Caki2 (cell line): Measurements from ENCODE around the gene TBX20. TPM values are rescaled to one million over a fixed set of nuclear protein-coding genes. Genes with fewer than 3 reads are reported as not detected.
"Not testable (repeated sequence)": the region's sequence is repeated elsewhere in the genome, so short reads cannot be mapped to it uniquely, and the experiment has no call there.

Experiments
- DNase-seq: peaks from one replicate; pipeline ENCODE4 v3.0.0-alpha.2; 2015; ENCODE audit warnings: low read depth
- in situ Hi-C: cut with HindIII; loops from 2 replicates; pipeline ENCODE4 v1.10.0; 2016; ENCODE audit warnings: low sequenced_read_pairs, low pct_unique_long_range_greater_than_20kb, mixed read lengths
- total RNA-seq: library from RNA; depleted of rRNA; stranded (reverse); fragments of >200 nt; shearing (Covaris generic); gene quantifications from 2 replicates; pipeline ENCODE4 v1.2.3, GENCODE V29; 2014; ENCODE audit warnings: low replicate concordance

TBX20 gene
- total RNA-seq, 1 experiment from 2014 or later = not detected

- in situ Hi-C loops = not testable (repeated sequence)
Observed at GRCh38 chr7:35238456-35238855, 15.4 kb downstream of the TBX20 start.

DNA sequence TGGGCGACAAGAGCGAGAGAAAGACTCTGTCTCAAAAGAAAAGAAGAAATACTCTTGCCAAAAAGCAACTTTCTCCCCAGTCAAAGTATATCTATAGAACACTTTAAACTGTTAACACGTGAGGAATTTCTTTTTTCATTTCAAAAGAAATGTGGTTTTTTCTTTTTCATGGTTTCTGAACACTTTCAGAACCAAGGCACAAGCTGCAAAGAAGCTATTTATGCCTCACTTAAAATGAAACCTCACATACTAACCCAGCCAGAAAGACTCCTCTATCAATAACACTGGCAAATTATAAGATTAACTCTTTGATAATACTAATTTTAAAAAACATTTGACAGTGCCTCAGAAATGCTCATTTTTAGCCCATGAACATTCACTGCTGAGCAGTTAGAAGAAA lies 20.9 kb downstream of the TBX20 start:
- no peak for DNase-seq

More at GRCh38 chr7:35238456-35238855, 15.4 kb downstream of the TBX20 start:
- not testable (repeated sequence) for DNase-seq

DNA sequence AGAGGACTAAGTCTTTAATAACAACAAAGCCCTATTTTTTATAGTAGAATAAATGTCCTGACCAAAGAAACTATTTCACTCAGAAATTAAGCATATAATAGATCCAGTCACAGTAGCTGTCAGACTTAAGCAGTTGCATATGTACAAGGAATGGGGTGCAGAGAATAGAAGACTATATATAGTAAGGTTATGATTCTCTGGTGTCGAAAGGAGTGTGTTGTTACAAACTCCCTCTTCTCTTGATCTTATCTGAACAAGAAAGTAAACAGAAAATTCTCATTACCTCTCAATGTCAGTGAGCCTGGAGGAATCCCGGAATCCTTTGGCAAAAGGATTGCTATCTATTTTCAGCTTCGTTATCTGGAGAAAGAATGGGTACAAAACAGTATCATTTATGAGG lies 22.7 kb downstream of the TBX20 start:
- DNase-seq, in situ Hi-C loops: not testable (repeated sequence)

More for the DNA sequence above, 20.9 kb downstream of the TBX20 start:
- in situ Hi-C loops = no loop called here

- DNase-seq, in situ Hi-C loops: not testable (repeated sequence)
Observed at GRCh38 chr7:35229116-35229780, 24.7 kb downstream of the TBX20 start.

GRCh38 chr7:35228496-35229051 lies 25.3 kb downstream of the TBX20 start:
- in situ Hi-C loops, DNase-seq: not testable (repeated sequence)

GRCh38 chr7:35227438-35227837 lies 26.5 kb downstream of the TBX20 start:
- in situ Hi-C loops, DNase-seq: not testable (repeated sequence)

DNA sequence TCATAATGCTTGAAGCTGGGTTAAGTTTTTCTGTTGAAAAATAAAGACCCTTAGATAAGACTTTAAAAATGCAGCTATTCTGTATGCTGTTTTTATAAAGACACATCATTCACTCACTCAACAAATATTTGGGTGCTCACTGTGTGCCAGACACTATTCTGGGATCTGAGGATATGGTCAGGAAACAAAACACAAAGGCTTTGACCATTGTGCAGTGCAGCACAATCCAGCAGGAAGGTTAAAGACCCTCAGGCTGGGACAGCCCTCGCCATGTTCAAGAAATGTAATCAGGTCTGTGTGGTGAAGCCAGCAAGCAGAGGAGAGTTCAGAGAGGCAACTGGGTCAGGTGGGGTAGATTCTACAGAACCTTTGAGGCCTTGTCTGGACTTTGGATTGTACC lies 31.5 kb downstream of the TBX20 start:
- in situ Hi-C loops, DNase-seq: not testable (repeated sequence)

DNA sequence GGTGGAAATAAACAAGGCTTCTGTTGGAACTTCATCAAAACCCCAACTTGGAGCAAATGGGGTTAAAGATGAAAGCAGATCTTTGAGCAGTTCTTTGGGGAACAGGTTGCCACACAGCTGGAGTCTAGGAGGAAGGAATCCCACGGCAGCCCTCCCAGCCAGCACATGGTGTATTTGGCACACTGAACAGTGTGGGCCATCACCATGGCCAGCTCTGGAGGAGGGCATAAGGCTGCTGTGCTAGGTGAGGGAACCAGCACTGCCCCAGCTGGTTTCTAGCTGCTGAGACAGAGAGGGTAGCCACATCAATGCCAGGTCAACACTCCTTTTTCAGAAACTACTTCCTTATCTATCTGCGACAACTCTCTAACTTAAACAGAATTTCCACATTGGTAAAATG lies 33.7 kb downstream of the TBX20 start:
- in situ Hi-C loops, DNase-seq: not testable (repeated sequence)

DNA sequence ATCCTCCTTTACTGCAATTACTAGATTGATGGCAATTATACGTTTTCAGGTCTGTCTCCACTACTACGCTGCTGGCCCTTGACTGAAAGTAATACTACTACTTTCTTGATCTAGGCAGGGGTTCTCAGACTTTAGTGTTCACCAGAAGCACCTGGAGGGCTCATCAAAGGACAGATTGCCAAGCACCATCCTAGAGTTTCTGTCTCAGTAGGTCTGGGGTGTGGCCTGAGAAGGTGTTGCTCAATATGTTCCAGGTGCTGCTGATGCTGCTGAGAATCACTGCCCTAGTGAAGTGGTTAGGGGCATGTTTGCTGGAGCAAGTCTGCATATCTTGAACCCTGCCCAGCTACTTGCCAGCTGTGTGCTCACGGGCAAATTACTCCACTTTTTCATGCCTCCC lies 37.9 kb downstream of the TBX20 start:
- in situ Hi-C loops, DNase-seq: not testable (repeated sequence)

DNA sequence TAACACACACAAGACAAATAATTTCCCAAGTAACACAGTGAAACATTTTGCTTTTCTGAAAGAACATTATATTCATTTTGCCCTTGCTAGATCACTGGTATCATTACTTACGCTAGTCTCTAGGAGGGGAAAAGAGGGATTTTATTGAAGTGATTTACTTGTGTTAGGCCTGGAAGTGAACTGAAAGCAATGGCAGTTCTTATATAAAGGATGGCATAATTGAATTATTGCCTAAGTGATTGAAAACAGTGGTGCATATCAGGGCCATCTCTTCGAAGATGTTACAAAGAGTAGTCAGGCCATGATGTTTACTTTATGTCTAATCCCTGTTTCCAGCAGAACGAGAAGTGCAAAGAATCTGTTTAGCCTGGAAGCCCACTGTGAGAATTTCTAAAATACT lies 38.8 kb downstream of the TBX20 start:
- in situ Hi-C loops, DNase-seq: not testable (repeated sequence)

DNA sequence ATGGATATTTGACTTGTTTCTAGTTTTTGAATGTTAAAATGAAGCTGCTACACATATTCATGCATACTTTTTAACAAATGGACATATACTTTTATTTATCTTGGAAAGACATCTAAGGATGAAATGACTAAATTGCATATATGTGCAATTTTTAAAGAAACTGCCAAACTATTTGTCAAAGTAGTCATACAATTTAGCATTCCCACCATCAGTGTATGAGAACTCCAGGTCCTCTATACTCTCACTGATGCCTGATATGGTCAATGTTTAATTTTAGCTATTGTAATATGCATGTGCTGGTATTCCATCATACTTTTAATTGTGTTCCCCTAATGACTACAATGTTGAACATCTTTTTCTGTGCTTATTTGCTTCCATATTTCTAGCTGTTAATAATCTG lies 47.0 kb downstream of the TBX20 start:
- DNase-seq, in situ Hi-C loops: not testable (repeated sequence)

- in situ Hi-C loops = not testable (repeated sequence)
Observed at GRCh38 chr7:35204850-35205249, 49.0 kb downstream of the TBX20 start.

DNA sequence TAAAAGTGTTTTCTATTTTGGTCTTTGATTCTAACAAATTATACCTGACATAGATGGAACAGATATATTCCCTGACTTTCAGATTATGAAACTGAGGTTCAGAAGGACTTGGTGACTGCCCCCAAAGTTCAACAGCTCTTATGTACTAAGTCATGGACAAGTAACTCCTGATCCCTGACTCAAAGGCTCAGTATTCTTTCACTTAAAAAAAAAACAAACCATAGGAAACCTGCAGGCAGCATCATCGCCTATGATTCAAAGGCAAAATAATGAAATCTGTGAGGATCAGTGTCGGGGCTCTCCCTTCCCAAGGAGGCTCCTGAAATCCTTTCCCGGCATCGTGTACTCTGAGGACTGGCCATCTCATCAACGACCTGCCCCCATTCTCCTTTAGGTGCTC lies 49.9 kb downstream of the TBX20 start:
- peak; percentile 75 for DNase-seq
- in situ Hi-C loops = not testable (repeated sequence)

More at GRCh38 chr7:35204850-35205249, 49.0 kb downstream of the TBX20 start:
- DNase-seq = not testable (repeated sequence)

GRCh38 chr7:35202353-35202752 lies 51.5 kb downstream of the TBX20 start:
- in situ Hi-C loops = not testable (repeated sequence)

DNA sequence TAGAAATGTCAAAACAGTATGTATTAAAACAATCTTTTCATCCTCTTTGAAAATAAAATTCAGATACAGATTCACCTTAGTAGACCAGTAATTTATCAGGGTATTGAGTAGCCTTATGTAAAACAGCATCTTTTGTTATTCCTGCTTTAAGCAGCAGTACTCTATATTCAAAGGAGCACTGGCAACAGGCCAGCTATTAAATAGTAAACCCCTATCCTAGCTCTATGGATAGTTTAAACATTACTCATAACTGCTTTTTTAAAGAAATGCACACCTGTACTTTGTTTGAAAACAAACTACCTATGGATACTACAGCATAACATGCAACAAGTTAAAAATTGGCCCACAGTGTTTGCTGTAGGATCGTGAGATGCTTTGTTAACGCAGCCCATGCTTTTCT lies 53.7 kb downstream of the TBX20 start:
- DNase-seq, in situ Hi-C loops: not testable (repeated sequence)

More at GRCh38 chr7:35202353-35202752, 51.5 kb downstream of the TBX20 start:
- not testable (repeated sequence) for DNase-seq

DNA sequence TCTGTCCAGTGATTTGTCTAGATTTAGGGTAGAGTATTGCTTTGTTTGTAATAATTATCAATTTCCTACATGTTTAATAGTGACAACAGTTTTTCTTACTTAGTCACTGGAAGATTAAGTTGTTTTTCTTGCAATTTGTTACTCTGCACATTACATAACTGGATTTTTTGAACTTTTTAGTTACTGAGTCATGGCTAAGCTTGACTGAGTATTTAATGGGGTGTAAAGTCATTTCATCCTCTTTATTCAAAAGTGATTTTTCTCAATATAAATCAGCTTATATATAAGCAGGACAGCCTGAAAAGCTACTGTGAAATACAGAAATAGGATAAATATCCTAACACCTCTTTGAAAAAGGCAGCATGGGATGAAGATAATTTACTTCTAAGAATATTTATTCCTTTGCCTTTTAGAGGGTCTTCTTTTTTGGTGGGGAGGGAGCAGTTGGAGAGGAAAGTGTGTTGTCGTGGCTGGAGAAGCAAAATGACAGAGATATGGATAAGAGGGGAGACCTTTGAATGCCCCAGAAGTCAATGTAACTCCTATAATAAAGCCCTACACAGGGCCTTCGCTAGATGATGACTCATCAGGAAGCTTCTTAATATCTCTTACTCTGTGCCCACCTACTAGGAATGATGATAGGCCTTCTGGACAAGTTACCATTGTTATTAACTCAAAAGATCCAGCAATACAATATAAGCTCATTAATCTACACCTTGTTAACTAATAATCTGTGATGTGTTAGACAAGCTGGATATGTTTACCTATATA lies 55.3 kb downstream of the TBX20 start:
- DNase-seq = peak; percentile 80
- in situ Hi-C loops = not testable (repeated sequence)

DNA sequence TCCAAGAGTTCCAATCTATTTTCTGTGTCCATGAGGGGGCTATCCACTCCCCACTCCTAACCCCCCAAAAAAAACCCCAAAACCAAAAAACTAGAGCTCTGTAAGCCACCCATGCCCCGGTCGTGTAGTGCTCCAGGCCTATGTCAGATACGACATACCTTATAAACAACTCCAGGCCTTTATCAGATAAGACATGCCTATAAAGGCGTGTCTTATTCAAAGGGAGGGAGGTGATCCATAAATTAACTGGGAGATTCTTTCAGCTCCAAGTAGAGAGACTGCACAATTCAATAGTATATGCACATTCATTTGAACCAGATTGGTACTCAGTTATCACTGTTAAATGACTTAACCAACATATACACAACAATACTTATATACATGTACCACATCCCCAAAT lies 62.3 kb downstream of the TBX20 start:
- in situ Hi-C loops, DNase-seq: not testable (repeated sequence)

DNA sequence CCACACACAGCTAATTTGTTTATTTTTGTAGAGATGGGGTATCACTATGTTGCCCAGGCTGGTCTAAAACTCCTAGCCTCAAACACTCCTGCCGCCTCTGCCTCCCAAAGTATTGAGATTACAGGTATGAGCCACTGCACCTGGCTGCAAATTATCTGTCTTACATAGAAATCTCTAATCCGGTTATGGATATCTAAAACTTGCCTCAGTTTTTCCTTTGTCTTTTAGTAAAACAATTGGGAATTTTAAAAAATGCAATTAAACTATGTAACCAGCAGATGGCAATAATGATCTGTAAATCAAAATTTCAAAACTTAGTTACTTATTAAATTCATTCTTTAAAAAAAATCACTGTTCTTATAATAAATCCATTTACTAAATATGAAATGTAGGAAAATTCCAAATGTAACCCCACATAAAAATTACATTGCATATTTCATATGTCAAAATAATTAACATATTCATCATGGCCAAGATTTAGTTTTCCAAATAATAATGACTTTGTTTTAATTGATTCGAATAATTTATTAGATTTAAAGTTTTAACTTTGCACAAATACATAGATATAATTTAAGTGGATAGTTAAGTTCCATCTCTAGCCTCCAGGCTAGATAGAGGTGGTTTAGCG lies 63.6 kb downstream of the TBX20 start:
- in situ Hi-C loops, DNase-seq: not testable (repeated sequence)
